NCI-H2081 (cell line): ENCODE data around the gene AMBP.

ENCODE experiments used
- DNase-seq, 2 experiments: peaks; one replicate each; lab custom pipeline; 2025; lab: John Stamatoyannopoulos, UW

The AMBP gene

DNA sequence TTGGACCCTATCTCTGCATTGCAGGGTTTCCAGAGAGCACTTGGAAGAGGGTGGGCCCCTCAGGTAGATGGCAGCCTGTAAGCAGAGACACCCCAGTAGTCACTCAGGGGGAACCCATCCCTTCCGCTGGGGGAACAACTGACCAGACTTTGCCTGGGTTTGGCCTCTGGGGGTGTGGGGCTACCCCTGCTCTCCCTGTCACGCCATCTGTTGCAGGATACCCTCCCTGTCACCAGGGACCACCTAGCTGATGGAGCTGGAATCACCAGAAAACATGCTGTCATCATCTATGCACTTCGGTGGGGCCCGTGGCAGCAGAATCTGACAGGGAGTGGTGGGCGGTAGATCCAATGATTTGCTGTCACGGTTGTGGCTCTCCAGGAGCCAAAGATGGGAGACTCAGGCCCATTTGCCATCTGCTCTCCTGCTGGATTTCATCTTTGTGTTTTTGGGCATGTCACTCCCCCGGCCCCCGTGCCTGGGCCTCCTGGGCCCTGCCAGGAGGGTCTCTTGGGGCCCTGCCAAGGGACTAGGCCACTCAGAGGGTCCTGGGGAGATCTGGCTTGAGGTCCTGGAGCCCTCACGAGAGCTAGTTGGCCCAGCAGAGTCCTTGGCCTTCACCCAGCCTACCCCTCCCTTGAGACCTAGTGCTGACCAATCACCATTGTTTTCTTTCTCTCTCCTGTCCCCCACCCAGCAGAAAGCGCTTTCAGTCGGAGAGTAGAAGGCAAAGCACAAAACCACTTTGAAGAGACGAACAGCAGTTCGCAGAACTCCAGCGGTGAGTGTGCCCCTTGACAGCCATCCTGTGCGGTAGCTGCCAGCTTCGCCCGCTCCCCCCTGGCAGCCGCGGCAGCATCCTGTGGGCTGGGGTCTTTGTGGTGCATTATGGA lies 45.9 kb downstream of the AMBP start:
- no peak for DNase-seq

DNA sequence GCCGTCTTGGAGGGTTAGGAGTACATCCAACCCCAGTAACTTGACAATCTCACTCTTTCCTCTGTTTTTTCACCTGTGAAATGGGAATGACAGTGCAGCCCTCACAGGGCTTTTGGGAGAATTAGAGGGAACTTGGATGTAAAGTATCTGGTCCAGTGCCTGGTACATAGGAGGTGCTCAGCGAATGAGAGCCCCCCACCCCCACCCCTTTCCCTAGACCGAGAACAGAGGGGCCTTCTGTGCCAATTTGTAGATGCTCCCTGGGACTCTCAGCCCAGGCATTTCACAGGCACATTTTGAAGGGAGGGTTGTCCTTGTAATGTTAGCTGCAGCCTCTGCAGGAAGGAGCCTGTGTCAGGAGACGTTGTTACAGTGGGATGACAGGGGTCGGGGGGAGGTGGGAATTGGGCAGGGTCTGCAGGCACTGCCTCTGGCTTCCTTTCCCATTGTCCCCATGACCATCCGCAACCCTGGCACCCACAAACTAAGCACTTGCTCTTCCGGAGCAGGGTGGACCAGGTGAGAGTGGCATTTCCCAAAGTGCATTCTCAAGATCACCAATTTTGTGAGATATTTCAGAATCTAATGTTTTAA lies 47.0 kb downstream of the AMBP start:
- DNase-seq: no peak

DNA sequence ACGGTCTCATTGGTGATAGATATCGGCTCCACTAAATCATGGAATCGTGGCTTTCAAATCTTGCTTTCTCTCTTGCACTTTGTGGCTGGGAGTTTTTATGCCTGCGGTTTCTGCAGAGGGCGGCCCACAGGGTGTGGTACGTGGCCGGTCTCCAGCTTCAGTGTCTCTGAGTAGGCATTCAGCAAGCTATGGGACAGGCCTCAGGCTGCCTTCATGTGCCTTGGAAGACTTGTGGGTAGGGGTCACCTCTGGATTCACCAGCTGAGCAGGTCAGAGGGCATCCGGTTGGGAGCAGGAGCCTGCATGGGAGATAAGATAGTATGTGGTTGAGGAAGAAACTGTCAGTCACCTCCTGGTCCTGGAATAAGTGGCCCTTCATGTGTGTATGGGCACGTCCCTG lies 47.7 kb downstream of the AMBP start:
- no peak for DNase-seq

DNA sequence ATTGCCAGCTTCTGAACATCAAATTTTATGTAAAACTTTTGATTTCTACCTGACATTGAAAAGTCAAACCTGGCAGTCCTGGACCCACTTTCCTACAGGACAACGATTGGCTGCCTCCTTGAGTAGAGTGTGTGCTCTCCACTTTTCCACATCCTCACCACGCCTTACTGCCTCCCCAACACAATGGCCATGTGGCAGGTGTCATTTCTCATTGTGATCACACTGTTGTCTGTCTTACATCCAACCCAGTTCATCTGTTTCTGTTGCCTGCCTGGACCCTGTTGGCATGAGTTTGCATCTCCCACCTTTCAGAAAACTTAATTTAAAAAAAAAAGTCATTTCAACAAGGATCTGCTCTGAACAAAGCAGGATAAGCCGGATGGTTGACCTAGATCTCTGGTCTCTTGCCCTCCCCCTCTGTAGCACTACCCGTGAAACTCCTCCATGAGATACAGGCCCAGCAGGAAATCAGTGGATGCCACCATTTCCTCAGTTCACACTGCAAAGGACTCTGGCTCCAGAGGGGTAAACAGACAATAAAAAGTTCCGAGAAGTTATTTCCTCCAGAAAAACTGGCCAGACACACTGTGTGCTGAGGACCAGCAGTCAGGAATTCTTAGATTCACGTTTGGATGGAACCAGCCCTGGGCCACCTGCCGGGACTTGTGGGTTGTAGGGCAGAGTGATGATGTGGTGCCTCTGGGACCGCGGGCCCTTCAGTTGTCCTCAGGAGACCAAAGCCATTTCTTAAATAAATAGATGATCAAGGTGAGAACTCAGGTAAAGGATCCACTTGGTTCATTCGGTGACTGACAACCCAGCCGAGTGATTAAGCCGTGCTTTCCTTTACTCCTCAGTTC lies 48.6 kb downstream of the AMBP start:
- DNase-seq: no peak

DNA sequence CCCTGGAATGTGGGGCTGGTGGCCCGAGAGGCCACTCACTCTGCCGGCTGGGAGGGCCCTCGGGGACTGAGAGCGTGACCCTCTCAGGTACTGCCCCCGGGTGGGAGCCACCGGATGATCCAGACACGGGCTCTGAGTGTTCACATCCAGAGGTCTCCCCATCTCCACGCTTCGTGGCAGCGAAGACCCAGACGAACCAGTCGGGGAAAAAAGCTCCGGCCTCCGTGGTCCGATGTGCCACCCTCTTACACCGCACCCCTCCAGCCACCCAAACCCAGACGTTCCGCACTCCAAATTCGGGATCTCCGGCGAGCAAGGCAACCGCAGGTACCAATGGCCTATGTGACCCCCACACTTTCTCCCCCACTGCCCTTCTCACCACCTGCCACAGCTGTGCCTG lies 49.5 kb downstream of the AMBP start:
- DNase-seq: no peak

DNA sequence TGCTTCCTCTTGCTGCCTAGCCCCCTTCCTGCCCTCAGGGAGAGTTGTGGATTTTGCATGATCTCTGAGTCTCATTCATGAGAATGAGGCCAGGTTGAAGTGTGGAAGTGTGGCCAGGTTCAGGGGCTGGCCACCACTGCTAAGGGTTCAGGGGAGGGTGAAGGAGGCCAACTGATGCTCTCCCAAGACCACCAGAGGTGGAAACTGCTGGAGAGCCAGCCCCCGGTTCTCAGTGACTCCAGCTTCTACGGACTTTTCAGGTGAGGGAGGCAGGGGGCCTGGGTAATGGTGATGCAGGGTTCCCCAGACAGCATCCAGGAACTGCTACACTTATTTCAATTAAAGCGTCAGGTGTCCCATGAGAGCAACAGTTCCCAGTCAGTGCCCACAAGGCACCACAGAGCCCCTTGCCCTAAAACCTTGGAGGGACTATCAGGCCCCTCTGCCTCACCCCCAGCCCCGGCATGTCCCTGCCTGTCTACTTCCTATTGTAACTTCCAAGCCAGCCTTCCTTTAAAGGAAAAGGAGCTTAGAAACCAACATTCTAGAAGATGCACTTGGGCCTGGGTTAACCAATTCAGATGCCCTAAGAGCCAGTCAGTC lies 50.1 kb downstream of the AMBP start:
- DNase-seq: no peak

DNA sequence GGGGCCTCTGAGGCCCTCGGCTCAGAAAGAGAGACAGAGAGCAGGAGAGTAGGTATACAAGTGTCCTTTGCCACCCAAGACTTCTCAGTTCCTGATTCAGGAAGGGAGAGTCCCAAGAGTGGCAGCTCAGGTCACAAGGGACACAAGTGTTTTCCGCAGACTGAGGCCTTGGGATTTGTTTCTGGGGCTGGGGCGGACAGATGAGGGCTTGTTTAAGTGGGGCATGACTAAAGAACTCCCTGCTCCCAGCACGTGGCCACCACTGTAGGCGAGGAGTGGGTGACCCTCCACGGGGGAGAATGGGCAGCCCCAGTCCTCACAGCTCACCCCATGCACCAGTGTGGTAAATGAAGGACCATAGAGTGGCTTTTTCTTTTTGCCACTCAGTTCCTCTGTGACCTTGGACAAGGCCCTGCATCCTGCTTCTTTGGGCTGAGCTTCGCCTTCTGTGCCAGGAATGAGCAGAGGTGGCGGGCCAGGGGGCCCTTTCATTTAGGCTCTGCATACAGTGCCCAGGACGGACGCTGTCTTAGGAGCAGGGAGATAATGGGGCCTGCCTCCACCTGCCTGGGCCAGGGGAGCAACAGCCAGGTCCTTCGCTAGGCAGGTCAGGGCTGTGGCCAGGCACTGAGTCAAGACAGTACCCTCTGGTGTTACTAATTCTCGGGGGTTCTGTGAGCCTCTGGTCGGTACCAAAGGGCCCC lies 50.8 kb downstream of the AMBP start:
- DNase-seq: no peak

DNA sequence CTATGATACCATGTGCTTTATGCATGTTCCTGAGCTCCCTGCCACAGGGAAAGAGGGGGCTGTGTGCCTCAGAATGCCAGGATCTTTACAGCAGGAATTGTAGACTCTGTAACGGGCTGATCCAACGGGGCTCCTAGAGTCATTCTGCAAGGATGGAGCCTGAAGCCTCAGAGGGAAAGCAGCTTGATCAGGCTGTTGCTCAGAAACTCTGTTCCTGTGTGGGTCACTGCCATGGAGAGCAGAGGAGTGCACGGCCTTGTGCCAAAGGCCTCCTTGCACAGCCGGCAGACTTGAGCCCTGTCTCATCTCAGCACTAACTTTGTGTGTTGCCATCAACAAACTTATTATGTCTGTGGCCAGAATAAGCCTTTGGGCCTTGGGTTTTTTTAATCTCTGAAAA lies 51.8 kb downstream of the AMBP start:
- no peak for DNase-seq

DNA sequence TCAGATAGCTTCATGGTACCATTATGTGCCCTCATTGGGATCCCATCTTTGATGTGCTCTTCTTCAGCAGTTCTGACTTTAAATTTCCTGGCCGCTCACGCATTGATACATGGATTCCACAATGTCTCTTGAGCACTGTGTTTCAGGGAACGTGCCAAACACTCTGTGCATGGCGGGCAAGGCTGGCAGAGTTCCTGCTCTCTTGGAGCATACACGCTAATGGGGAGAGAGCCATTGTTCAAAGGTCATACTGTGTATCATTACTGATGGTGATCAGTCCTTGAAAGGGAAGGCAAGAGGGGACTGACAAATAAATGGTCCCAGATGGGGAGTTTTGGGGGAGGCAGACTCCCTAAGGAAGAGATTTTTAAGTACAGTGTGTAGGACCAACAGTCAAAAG lies 52.3 kb downstream of the AMBP start:
- no peak for DNase-seq

DNA sequence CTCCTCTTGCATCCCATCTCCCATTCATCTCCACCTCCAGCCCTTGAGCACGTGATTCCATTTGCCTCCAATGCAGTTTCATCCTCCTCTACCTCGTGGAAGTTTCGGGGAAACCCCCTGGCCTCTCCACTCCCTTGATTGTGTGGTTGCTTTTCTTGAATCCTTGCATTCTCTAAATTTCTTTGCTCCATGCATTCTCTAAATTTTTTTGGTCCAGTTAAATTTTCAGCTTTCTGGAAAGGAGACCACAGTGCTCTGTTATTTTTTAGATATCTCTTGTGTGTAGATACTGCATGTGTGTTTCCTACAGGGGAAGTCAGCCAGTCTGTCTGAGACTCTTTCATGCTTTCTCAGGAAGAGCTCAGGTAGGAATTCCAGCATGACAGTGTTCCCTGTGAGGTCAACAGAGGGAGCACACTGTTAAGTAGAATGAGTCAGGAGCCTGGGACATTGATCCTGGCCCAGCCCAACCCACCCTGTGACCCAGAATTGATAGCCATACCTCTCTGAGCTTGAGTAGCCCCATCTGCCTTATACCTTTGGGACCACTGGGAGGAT lies 52.8 kb downstream of the AMBP start:
- no peak for DNase-seq

DNA sequence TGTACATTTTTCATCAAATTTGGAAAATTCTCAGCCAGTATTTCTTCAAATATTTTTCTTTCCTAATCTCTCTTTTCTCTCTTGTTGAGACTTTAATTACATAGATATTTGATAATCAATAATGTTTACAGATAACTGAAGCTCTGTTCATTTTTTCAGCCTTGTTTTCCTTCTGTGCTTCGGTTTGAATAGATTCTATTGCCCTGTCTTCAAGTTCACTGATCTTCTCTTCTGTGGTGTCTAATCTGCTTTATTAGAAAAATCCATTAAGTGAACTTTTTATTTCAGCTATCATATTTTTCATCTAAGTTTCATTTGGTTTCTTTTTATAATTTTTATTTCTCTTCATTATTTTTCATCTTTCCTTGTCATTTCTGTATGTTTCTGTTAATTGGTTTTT lies 54.1 kb downstream of the AMBP start:
- no peak for DNase-seq

DNA sequence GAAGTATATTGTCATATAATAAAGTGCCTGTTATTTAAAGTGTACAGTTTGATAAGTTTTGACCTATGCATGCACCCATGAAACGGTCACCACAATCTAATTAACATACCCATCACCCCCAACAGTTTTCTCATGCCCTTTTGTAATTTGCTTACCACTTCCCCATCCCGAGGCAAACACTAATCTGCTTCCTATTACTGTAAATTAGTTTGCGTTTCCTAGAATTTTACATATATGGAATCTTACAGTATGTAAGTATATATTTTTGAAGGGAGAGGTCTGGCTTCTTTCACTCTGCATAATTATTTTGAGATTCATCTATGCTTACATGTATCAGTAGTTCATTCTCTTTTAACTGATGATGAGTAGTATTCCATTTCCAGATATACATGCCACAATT lies 56.5 kb downstream of the AMBP start:
- DNase-seq: no peak

DNA sequence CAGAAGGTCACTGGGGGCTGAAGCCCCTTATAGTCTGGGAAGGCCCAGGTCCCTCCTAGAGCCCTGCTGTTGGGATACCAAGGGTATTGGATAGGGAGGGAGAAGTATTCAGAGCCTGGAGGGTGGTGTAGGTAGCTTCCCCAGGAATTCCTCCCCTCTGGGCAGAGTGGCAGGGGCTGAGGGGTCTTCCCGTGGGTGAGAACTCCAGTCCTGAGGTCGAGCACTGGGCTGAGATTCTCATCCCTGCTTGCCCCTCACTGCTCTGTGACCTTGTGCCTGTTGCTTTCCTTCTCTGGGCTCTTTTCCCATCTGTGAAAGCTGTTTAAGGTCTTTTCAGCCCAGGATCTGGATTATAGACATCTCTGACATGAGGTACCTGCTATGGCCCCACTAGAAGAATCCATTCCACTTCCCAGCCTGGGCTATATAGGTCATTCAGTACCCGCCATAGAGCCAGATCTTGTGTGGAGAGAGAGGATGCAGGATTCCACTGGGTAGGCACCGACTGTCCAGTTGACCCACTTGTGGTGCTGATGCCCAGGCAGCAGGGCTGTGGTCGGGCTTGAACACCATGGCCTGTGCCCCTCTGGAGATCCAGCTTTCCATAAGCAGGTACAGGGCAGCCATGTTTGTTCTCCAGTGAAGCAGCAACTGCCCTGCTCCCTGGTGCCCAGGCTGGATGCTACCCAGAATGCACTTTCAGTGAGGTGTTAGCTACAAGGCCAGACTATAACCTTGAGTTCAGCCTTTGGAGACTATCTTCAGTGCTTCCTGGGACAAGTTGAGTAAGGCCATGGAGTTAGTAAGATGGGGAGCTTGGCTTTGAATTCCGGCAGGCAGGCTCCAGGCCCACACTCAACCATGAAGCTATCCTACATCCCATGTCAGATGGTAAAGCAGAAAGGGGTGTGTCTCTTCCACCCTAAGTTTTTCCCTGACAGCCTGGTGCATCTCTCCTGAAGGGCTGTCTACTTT lies 60.1 kb downstream of the AMBP start:
- no peak for DNase-seq

DNA sequence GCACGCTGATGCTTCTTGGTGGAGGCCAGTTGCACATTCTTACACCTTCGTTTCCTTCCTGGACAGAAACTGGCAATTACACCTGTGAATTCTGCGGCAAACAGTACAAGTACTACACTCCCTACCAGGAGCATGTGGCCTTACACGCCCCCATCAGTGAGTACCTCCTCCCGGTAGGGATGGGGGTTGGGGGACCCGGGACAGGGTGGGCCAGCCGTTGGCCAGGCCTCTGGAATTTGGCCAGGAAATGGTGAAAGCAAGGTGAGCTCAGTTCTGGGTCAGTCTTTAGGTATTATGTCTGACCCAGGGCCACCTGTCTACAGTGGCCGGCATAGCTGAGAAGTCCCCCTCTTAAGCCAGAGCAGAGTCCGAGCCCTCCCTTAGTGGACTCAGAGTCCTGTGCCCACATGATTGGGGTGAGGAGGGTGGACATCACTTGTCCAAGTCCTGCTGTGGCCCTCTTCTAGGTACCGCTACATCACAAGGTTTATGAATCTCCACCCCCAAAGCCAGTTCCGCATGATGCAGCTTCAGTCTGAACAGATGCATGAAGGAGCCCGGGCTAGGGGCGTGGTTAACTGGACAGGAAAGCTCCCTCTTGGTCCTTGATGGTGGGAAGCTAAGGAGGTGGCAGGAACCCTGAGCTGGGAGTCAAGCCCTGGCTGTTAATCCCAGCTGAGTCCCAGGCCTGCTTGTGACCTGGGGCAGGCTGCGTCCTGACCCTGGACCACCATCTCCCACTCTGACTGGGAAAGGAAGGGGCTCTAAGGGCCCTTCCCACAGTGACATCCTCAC lies 61.3 kb downstream of the AMBP start:
- DNase-seq: no peak

DNA sequence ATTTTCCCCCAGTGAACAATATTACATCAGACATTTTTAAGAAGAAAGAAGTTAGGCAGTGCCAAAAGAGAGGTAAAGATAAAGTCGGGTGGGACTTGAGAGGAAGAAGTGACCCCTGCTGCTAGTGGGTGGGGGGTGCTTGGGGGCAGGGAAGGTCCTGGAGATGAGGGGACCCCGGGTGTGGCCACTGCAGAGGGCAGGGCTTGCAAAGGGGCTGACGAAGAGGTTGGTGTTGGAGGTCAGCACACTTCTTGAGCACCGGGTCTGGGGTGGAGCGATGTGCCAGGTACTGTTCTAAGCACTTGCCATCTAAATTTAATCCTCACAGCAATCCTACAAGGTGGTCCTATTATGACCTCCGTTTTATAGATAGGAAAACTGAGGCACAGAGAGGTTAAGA lies 62.0 kb downstream of the AMBP start:
- no peak for DNase-seq

DNA sequence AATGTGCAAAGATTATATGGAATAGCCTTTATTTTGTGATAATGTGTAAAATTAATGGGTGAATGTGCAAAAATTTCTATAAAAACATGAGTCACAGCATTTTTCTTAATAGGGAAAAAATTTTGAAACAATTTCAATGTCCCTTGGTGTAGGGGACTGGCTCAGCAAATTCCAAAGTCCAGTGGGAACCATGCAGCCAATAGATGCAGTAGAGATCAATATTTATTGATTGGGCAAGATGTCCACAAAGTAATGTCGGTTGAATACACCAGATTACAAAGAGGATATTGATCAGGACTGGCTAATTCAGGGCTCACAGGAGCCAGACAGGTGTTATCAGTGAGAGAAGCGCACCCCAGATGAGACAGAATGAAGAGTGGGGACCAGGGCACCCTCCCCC lies 62.5 kb downstream of the AMBP start:
- no peak for DNase-seq

DNA sequence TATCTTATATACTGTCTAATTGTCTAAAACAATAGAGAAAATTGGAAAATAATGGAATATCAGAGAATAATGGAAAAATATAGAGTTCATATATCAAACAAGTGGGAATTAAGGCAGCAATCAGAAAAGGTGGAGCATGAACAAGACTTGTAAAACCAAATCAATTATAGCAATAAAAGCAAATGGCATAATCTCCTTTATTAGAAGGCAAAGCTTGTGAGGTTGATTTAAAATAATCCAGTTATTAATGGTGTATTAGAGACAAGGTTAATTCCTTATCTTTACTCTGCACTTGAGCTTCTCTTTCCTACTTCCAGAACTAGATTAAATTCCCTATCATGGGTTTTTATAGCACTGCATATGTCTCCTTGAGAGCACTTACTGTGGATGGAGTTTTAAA lies 64.1 kb downstream of the AMBP start:
- DNase-seq: no peak

DNA sequence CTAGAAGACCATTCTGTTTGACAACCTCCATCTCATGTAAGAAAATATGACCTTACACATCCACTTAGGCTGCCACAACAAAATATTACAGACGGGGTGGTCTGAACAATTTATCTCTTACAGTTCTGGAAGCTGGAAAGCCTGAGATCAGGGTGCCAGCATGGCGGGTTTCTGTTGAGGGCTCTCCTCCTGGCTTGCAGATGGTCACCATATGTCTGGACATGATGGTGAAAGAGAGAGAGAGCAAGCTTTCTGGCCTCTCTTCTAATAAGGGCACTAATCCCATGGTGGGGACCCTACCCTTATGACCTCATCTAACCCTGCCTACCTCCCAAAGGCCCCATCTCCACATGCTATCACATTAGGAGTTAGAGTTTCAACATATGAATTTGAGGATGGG lies 66.0 kb downstream of the AMBP start:
- DNase-seq: no peak

DNA sequence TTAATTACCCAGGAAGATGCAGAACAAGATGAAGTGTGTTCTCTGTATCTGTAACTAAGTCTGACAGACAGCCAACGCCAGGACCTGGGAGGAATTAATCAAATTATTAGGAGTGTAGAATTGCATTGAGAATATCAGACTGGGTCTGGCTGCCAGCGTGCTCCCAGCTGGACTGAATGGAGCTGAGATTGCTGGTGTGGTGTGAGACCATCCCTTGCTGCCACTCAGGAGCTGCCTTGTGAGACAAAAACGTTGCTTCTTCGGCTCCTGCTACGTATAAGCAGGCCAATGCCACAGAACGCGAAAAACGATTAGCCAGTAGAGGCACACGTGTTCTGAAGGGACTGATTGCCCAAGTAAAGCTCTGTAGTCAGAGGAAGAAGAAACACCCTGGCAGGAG lies 66.8 kb downstream of the AMBP start:
- DNase-seq: no peak
